SK-N-MC (cell line): ENCODE measurements around the gene MAP1S.

ENCODE experiments used
- DNase-seq: peaks from one replicate; pipeline ENCODE4 v3.0.0-alpha.2; 2011; ENCODE audit warnings: low read depth, low spot score
- H3K27ac ChIP-seq: fragments of 200-600 bp; sonication (generic); 2 replicates; pipeline ENCODE4 v1.5.1; 2016; ENCODE audit warnings: mixed run types
- H3K36me3 ChIP-seq: fragments of 200-600 bp; sonication (generic); 2 replicates; pipeline ENCODE4 v1.6.1; 2017; ENCODE audit warnings: antibody characterized with exemption, low read length, mixed read lengths; ENCODE audit not compliant: insufficient read depth
- H3K4me3 ChIP-seq: fragments of 200-600 bp; sonication (generic); 2 replicates; pipeline ENCODE4 v1.5.1; 2016
- H3K9ac ChIP-seq: fragments of 200-600 bp; sonication (generic); 2 replicates; pipeline ENCODE4 v1.8.0; 2017; ENCODE audit warnings: mixed run types, mixed read lengths; ENCODE audit not compliant: insufficient read length
- H3K9me3 ChIP-seq: fragments of 200-600 bp; sonication (generic); 2 replicates; pipeline ENCODE4 v1.6.1; 2017; ENCODE audit warnings: low read depth, mild to moderate bottlenecking, antibody characterized with exemption, low read length, moderate library complexity, mixed read lengths
- EZH2 ChIP-seq: fragments of 200-600 bp; sonication (generic); IDR thresholded peaks from one replicate; pipeline ENCODE4 v1.6.1; 2017; ENCODE audit warnings: antibody characterized with exemption
- FOXP2 ChIP-seq: optimal IDR thresholded peaks from 2 replicates; pipeline ENCODE3; 2011; ENCODE audit warnings: mild to moderate bottlenecking, moderate library complexity; ENCODE audit not compliant: insufficient read depth; ENCODE audit errors: extremely low read length, control extremely low read depth
- POLR2AphosphoS5 ChIP-seq: IDR thresholded peaks from 2 replicates; pipeline ENCODE4 v1.6.1; 2012; ENCODE audit warnings: mild to moderate bottlenecking, low read depth, low read length, borderline replicate concordance

Gene MAP1S

GRCh38 chr19:17718947-17719711, at the start of gene MAP1S:
Gene MAP1S (plus strand): TSS chr19:17719480. CDS start chr19:17719503, 23 bp downstream.
- TF ChIP-seq EZH2 (no peak), POLR2AphosphoS5 (peak; percentile 85; the same call in 1 of the 2 replicates), FOXP2 (peak; percentile 25)

DNA sequence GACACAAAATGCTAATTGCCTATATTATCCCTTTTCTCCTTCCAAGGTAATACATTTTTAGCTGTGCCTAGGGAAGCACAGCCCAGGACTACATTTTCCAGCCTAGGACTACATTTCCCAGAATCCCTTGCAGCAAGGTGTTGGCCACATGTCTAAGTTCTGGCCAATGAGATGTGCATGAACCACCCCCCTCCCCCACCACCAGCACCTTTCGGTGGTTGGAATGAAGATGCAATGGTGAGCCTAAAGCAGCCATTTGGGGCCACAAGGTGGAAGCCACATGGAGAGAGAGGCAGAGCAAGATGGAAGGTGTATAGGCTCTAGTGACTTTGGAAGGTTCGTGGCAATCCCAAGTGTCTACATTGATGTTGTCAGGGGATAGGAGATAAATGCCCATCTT, 47.4 kb upstream of the MAP1S start:
- Histone ChIP-seq H3K9ac (no peak overlapping the region), H3K27ac (no peak overlapping the region), H3K36me3 (no peaks in the 10 kb centered on the region), H3K4me3 (no peak overlapping the region), H3K9me3 (no peaks in the 10 kb centered on the region)
- TF ChIP-seq EZH2 (no peak), FOXP2 (no peak), POLR2AphosphoS5 (no peak)
- no peak for DNase-seq

More at GRCh38 chr19:17718947-17719711, at the start of gene MAP1S:
- DNase-seq, result no peak
- Histone ChIP-seq H3K9me3 (no peaks in the 10 kb centered on the region), H3K9ac (peak within 1 kb of the TSS; percentile 77), H3K36me3 (peaks cover 4% of the 10 kb centered on the region; the same call in 1 of the 2 replicates), H3K27ac (no peak within 1 kb of the TSS), H3K4me3 (peak within 1 kb of the TSS; percentile 82)

- TF ChIP-seq POLR2AphosphoS5, result no peak
- TF ChIP-seq FOXP2, result no peak
- no peak for TF ChIP-seq EZH2
- Histone ChIP-seq H3K9me3 (no peaks in the 10 kb centered on the region), H3K36me3 (no peaks in the 10 kb centered on the region), H3K27ac (no peak overlapping the region), H3K4me3 (no peak overlapping the region), H3K9ac (no peak overlapping the region)
- DNase-seq, result no peak
These were observed 45.1 kb upstream of the MAP1S start for GRCh38 chr19:17673937-17674799.

DNA sequence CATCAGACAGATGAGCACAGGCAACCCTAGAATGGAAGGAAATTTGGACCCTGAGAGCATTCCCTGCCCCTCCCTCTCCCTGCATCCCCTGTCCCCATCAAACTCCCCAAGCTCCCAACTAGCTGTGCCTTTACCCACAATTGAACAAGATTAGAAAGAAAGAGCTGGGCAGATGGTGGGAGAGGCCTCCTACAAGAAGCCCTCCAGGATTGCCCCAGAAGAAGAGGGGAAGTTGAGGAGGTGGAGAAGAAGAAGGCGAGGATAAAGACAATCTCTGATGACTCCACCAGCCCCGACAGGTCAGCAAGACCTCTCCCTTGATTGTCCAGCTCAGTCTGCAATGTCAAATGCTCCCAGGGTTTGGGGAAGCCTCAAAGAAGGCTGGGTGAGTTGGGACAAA, 43.0 kb upstream of the MAP1S start:
- H3K4me3 ChIP-seq, result no peak overlapping the region
- no peak for DNase-seq
- TF ChIP-seq EZH2 (no peak), FOXP2 (no peak), POLR2AphosphoS5 (no peak)
- H3K9me3 ChIP-seq, result no peaks in the 10 kb centered on the region
- H3K36me3 ChIP-seq, result no peaks in the 10 kb centered on the region
- no peak overlapping the region for H3K9ac ChIP-seq
- no peak overlapping the region for H3K27ac ChIP-seq

DNA sequence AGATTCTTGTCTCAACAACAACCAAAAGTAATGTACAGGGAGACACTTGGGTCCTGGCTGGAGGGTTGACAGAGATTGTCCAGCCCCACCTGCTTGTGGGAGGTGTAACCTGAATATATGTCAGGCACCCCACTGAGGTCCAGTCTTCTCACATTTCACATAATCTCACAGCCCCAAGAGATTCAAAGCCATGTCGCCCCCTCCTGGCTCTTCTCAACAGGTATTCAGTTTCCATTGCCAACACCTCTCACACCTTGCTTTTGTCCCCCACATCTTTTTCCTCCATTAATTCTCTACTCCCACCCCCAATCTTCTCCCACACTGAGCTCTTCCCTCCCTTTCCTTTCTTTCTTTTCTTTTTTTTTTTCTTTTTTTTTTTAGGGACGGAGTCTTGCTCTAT, 42.3 kb upstream of the MAP1S start:
- Histone ChIP-seq H3K36me3 (no peaks in the 10 kb centered on the region), H3K9ac (no peak overlapping the region), H3K27ac (no peak overlapping the region), H3K4me3 (no peak overlapping the region), H3K9me3 (no peaks in the 10 kb centered on the region)
- DNase-seq, result no peak
- TF ChIP-seq EZH2, result no peak
- TF ChIP-seq POLR2AphosphoS5, result no peak
- TF ChIP-seq FOXP2, result no peak

DNA sequence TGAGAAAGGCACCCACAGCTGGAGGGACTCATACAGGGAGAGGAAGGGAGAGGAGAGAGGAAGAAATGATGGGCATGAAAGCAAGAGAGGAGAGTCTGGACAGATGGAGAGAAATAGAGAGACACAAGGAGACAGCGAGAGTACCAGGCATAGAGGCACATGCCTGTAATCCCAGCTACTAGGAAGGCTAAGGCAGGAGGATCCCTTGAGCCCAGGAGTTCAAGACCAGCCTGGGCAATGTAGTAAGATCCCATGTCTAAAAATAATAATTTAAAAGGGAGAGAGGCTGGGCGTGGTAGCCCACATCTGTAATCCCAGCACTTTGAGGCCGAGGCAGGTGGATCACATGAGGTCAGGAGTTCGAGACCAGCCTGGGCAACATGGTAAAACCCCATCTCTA, 40.4 kb upstream of the MAP1S start:
- H3K27ac ChIP-seq, result no peak overlapping the region
- DNase-seq, result no peak
- TF ChIP-seq FOXP2 (no peak), POLR2AphosphoS5 (no peak), EZH2 (no peak)

DNA sequence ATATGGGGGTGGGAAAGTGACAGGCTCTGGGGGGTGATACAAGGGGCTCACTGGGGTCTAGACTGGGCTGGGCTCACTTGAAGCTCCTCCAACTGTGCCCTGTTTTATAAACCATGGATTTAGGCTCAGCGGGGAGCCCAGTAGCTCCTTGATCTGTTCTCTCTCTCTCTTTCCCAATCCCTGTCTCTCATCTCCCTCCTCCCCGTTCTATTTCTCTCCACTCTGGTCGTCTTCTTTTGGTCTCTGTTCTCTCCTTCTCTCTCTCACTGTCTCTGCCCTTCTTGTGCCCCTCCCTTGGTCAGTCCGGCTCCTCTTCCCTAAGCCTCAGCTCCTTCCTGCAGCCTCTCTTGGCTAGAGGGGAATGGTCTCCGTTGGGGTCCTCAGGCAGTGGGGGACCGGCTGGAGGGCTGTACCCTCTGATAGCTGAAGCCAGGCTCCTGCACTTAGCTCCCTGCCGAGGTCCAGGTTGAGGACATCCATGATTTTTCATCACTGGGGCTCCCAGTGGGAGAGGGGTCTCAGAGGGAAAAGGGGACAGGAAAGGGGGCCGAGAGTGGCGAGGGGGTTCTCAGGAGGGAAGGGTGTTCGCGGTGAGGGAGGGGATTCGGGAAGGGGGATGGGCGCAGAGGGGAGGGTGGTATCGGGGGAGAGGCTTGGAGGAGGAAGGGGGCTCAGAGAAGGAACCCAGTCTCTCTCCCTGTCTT, 39.6 kb upstream of the MAP1S start:
- DNase-seq, result no peak
- H3K9me3 ChIP-seq, result no peaks in the 10 kb centered on the region
- H3K27ac ChIP-seq, result no peak overlapping the region
- H3K9ac ChIP-seq, result no peak overlapping the region
- no peak overlapping the region for H3K4me3 ChIP-seq
- no peaks in the 10 kb centered on the region for H3K36me3 ChIP-seq
- no peak for TF ChIP-seq POLR2AphosphoS5
- no peak for TF ChIP-seq EZH2
- TF ChIP-seq FOXP2, result no peak

More for the DNA sequence above, 40.4 kb upstream of the MAP1S start:
- no peak overlapping the region for H3K9ac ChIP-seq
- H3K4me3 ChIP-seq, result no peak overlapping the region
- H3K36me3 ChIP-seq, result no peaks in the 10 kb centered on the region
- H3K9me3 ChIP-seq, result no peaks in the 10 kb centered on the region
